GM12878 (cell line): ENCODE data around the gene ASPM. TPM values are rescaled to one million over a fixed set of nuclear protein-coding genes. Genes with fewer than 3 reads are reported as not detected.

Experiments used
- ATAC-seq: fragments of 200-7000 bp; cut with Tn5 transposase; 3 replicates; pipeline ENCODE4 v1.9.1; 2020; ENCODE audit warnings: mild to moderate bottlenecking, moderate library complexity
- BruUV-seq: library from RNA; stranded (reverse); fragments of 400-500 nt; replicated peaks from 2 replicates; lab custom pipeline; 2021; lab: Mats Ljungman, UMichigan
- CTCF ChIA-PET: fragments of 300-600 bp; sonication (Branson Sonifier 250); formaldehyde crosslinking; extraction: SDS; loops from one replicate; lab custom pipeline; 2021; ENCODE audit warnings: inconsistent platforms; lab: Yijun Ruan, JAX
- POLR2A ChIA-PET: fragments of 350-600 bp; formaldehyde crosslinking; extraction: SDS; loops from one replicate; lab custom pipeline; 2021; ENCODE audit warnings: inconsistent platforms; lab: Charles Lee
- RAD21 ChIA-PET: fragments of 300-600 bp; sonication (Branson Sonifier 250); formaldehyde crosslinking; loops from one replicate; lab custom pipeline; 2023; ENCODE audit warnings: antibody characterized with exemption; ENCODE audit not compliant: unreplicated experiment; lab: Charles Lee
- SMC1A ChIA-PET: fragments of 300-600 bp; sonication (Branson Sonifier 250); formaldehyde crosslinking; loops from one replicate; lab custom pipeline; 2023; ENCODE audit not compliant: unreplicated experiment, uncharacterized antibody; lab: Charles Lee
- DNase-seq: peaks from one replicate; pipeline ENCODE4 v3.0.0-alpha.2; 2011; ENCODE audit warnings: low read depth, low spot score
- FAIRE-seq: peaks from 3 replicates; lab custom pipeline; 2011; peaks lifted over from hg19 to GRCh38; lab: Jason Lieb, UNC
- H2AFZ ChIP-seq: 2 replicates; pipeline ENCODE4 v1.6.0; 2011; ENCODE audit warnings: low read depth, low read length, control low read depth; ENCODE audit not compliant: control insufficient read depth
- H3K27ac ChIP-seq: 2 replicates; pipeline ENCODE4 v1.5.1; 2011; ENCODE audit warnings: control low read depth; ENCODE audit not compliant: control insufficient read depth, insufficient read depth
- H3K27me3 ChIP-seq, 2 experiments: replicated peaks in 1 of 2; 2 replicates each; pipeline versions ENCODE4 v1.6.0 to v1.6.1; 2011; ENCODE audit warnings: low read length in 1 of 2; ENCODE audit not compliant: control insufficient read depth in 2 of 2, insufficient read depth in 2 of 2
- H3K36me3 ChIP-seq, 2 experiments: 2 replicates each; pipeline ENCODE4 v1.5.1; 2011; ENCODE audit warnings: low read length in 1 of 2; ENCODE audit not compliant: control insufficient read depth in 2 of 2, insufficient read depth in 2 of 2
- H3K4me1 ChIP-seq: 2 replicates; pipeline ENCODE4 v1.6.1; 2011; ENCODE audit warnings: mild to moderate bottlenecking, low read length, moderate library complexity, mixed read lengths; ENCODE audit not compliant: control insufficient read depth, insufficient read depth
- H3K4me2 ChIP-seq: 2 replicates; pipeline ENCODE4 v1.6.0; 2011; ENCODE audit warnings: control low read depth; ENCODE audit not compliant: control insufficient read depth, insufficient read depth
- H3K4me3 ChIP-seq: fragments of 200-600 bp; sonication (generic); 2 replicates; pipeline ENCODE4 v1.5.1; 2016
- H3K79me2 ChIP-seq: 2 replicates; pipeline ENCODE4 v1.6.0; 2011; ENCODE audit warnings: low read length; ENCODE audit not compliant: control insufficient read depth, insufficient read depth
- H3K9ac ChIP-seq: 2 replicates; pipeline ENCODE4 v1.8.0; 2011; ENCODE audit warnings: low read length, control low read depth, mixed read lengths; ENCODE audit not compliant: control insufficient read depth, insufficient read depth
- H3K9me3 ChIP-seq: replicated peaks from 3 replicates; pipeline ENCODE4 v1.5.1; 2011; ENCODE audit warnings: mild to moderate bottlenecking, low read length; ENCODE audit not compliant: control insufficient read depth, insufficient read depth
- H4K20me1 ChIP-seq: 2 replicates; pipeline ENCODE4 v1.6.0; 2011; ENCODE audit not compliant: control insufficient read depth, insufficient read depth
- CBX3 ChIP-seq: fragments of 200-600 bp; sonication (generic); IDR thresholded peaks from 2 replicates; pipeline ENCODE4 v1.6.1; 2016; ENCODE audit warnings: low read depth, borderline replicate concordance
- CHD1 ChIP-seq: IDR thresholded peaks from 2 replicates; pipeline ENCODE4 v1.6.1; 2012; ENCODE audit warnings: low read depth, low read length, improper control_type of control experiment
- CREM ChIP-seq: IDR thresholded peaks from 2 replicates; pipeline ENCODE4 v1.6.1; 2014; ENCODE audit warnings: antibody characterized with exemption, low read depth
- E2F4 ChIP-seq: IDR thresholded peaks from 2 replicates; pipeline ENCODE4 v1.6.1; 2012; ENCODE audit warnings: low read depth, low read length, improper control_type of control experiment
- LARP7 ChIP-seq: fragments of 450-650 bp; IDR thresholded peaks from 2 replicates; pipeline ENCODE4 v1.6.1; 2017; ENCODE audit warnings: mild to moderate bottlenecking
- NBN ChIP-seq: fragments of 450-650 bp; IDR thresholded peaks from 2 replicates; pipeline ENCODE4 v1.6.1; 2016
- POLR2A ChIP-seq: IDR thresholded peaks from 2 replicates; pipeline ENCODE4 v1.6.1; 2011; ENCODE audit warnings: low read depth, mild to moderate bottlenecking, low read length
- RELA ChIP-seq: fragments of 450-650 bp; IDR thresholded peaks from 2 replicates; pipeline ENCODE4 v1.8.0; 2014; ENCODE audit warnings: borderline replicate concordance; ENCODE audit not compliant: partially characterized antibody
- STAT1 ChIP-seq: fragments of 450-650 bp; conservative IDR thresholded peaks from 2 replicates; pipeline ENCODE4 v1.6.1; 2014; ENCODE audit warnings: antibody characterized with exemption, mild to moderate bottlenecking
- SUZ12 ChIP-seq: fragments of 200-600 bp; sonication (generic); IDR thresholded peaks from one replicate; pipeline ENCODE4 v1.6.1; 2018; ENCODE audit warnings: antibody characterized with exemption, mild to moderate bottlenecking; ENCODE audit not compliant: unreplicated experiment
- TCF12 ChIP-seq: IDR thresholded peaks from 2 replicates; pipeline ENCODE4 v1.6.1; 2011; ENCODE audit warnings: low read depth, mild to moderate bottlenecking, low read length
- ZNF274 ChIP-seq: IDR thresholded peaks from one replicate; pipeline ENCODE4 v1.8.0; 2011; ENCODE audit not compliant: insufficient read length, insufficient read depth
- WGBS: methylation state at CpG from one replicate; pipeline ENCODE4 v1.1.6; 2016; ENCODE audit warnings: low lambda C conversion rate; ENCODE audit not compliant: insufficient replicate concordance, insufficient coverage; ENCODE audit errors: missing lambda C conversion rate; 5-methylcytosine and 5-hydroxymethylcytosine counted together
- in situ Hi-C: fragments of 300-500 bp; cut with MboI; formaldehyde crosslinking; loops from 9 replicates; pipeline ENCODE4 v1.14.3; 2018; ENCODE audit warnings: mixed read lengths
- intact Hi-C: fragments of 100-400 bp; cut with micrococcal nuclease; formaldehyde crosslinking; loops from one replicate; pipeline ENCODE4 v1.14.2; 2022; ENCODE audit not compliant: unreplicated experiment
- polyA plus RNA-seq, 11 experiments: library from polyadenylated mRNA; depleted of rRNA in 4 of 11; unstranded in 6 of 11; stranded (reverse) in 5 of 11; fragments of >200 nt; fragmentation: Nextera tagmentation in 4 of 11; fragmentation: Illumina TruSeq in 1 of 11; extraction: Ambion mirVana in 4 of 11; extraction: Trizol in 1 of 11; gene quantifications; 1 replicate in 1 of 11; 2 replicates in 10 of 11; pipeline versions ENCODE4 v1.2.1 to v1.2.3, GENCODE V29; 2011 to 2016; ENCODE audit warnings: inconsistent platforms in 2 of 11, missing spikeins in 2 of 11, low read depth in 1 of 11
- total RNA-seq, 4 experiments: library from RNA; depleted of rRNA in 3 of 4; stranded (reverse); fragments of >200 nt in 3 of 4; fragmentation: Illumina TruSeq in 1 of 4; extraction: Trizol in 1 of 4; gene quantifications; 2 replicates each; pipeline versions ENCODE4 v1.2.1 to v1.2.3, GENCODE V29; 2013 to 2021

The ASPM gene
- total and polyA plus RNA-seq, 10 of the 15 experiments (the other 5 are each of a cell fraction or from before 2014, with no cell fraction given), result 16.2 to 54.9 (median 26.4) TPM

- SMC1A ChIA-PET, result interaction anchor here (1.0 kb wide), 1 partner anchor 10 kb away, joined by 4 read pairs; no protein-coding TSS in a partner anchor
- no peak overlapping the region; the same call in 1 of the 2 replicates for H3K4me2 ChIP-seq
- H3K4me3 ChIP-seq, result no peak overlapping the region
- H2AFZ ChIP-seq, result no peak overlapping the region; the same call in 1 of the 2 replicates
- no peak for TF ChIP-seq RELA
- no peak for TF ChIP-seq CHD1
- TF ChIP-seq STAT1, result no peak
- no peak for TF ChIP-seq NBN
- TF ChIP-seq SUZ12, result no peak
- no peak for TF ChIP-seq ZNF274
- TF ChIP-seq E2F4, result no peak
- TF ChIP-seq CBX3, result no peak
- TF ChIP-seq CREM, result no peak
- no peak for TF ChIP-seq TCF12
- no peak for TF ChIP-seq POLR2A
- TF ChIP-seq LARP7, result no peak
- H3K4me1 ChIP-seq, result no peaks in the 10 kb centered on the region
- H3K27me3 ChIP-seq, result no peaks in the 10 kb centered on the region
- DNase-seq (no peak), FAIRE-seq (no peak), ATAC-seq (no peak)
- CTCF ChIA-PET, result no interaction called here
- no TSS peak for BruUV-seq
- no peak overlapping the region for H3K27ac ChIP-seq
- POLR2A ChIA-PET, result no interaction called here
- no peaks in the 10 kb centered on the region for H4K20me1 ChIP-seq
- RAD21 ChIA-PET, result no interaction called here
- peaks cover 0 to 9% of the 10 kb centered on the region in 2 experiments; a peak in 2 of 4 replicates for H3K36me3 ChIP-seq
- no peak overlapping the region for H3K9ac ChIP-seq
- 99% methylated on average over 15 of the region's 15 CpGs for WGBS
- intact Hi-C loops, result no loop called here
- in situ Hi-C loops, result no loop called here
- H3K79me2 ChIP-seq, result peaks cover 44% of the 10 kb centered on the region
- H3K9me3 ChIP-seq, result no peaks in the 10 kb centered on the region; the same call in 2 of the 3 replicates
Observed at GRCh38 chr1:197139169-197139568, 7.3 kb downstream of the ASPM start.
